Measurements from ENCODE around the gene UPF1.
A peak's percentile ranks its signal among the peaks of the same experiment; 100 is the strongest.

Gene UPF1

DNA sequence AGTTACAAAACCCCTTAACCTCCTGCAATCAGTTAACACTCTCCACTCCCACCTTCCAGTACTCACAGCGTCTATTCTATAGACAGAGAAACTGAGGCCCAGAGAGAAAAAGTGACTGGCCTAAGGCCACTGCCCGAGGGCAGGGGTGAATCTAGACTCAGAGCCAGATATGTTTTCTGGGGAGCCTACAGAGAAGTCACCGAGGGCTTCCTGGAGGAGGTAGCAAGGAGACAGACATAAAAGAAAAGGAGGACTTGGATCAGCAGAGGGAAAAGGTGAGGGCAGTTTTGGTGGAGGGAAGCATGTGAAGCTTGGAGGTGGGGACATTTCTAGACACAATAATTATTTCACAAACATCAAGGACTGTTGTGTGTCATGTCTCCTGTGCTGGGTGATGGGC, 39.1 kb upstream of the UPF1 start:
- DNase-seq: no peak
- Histone ChIP-seq H3K4me2 (ENCODE audit: low read length) (no peak overlapping the region), H3K79me1 (ENCODE audit: low read length) (no peaks in the 10 kb centered on the region), H3K27me3 (ENCODE audit: insufficient read depth, low read length, poor library complexity) (peaks cover 50% of the 10 kb centered on the region), H4K8ac (ENCODE audit: low read depth, low read length) (no peak overlapping the region), H3K27ac (ENCODE audit: low read depth, low read length) (no peak overlapping the region), H3K4me1 (ENCODE audit: control insufficient read depth, low read depth, low read length) (no peaks in the 10 kb centered on the region), H2BK120ac (ENCODE audit: low read depth, low read length) (no peak overlapping the region), H3K9ac (ENCODE audit: low read length) (no peak overlapping the region), H3K79me2 (ENCODE audit: control insufficient read depth, insufficient read depth, low read length) (no peaks in the 10 kb centered on the region), H4K5ac (ENCODE audit: low read length) (no peak overlapping the region), H3K36me3 (ENCODE audit: control insufficient read depth, insufficient read depth, low read length) (no peaks in the 10 kb centered on the region), H3K23ac (ENCODE audit: low read length) (no peak overlapping the region), H3K4me3 (ENCODE audit: low read length) (no peak overlapping the region), H3K56ac (ENCODE audit: low read length) (no peak overlapping the region), H2BK5ac (ENCODE audit: low read length) (no peak overlapping the region), H2BK15ac (replicated peaks; ENCODE audit: low read depth) (no peak overlapping the region), H3K18ac (ENCODE audit: low read length) (no peak overlapping the region), H2AK5ac (ENCODE audit: low read length) (no peak overlapping the region), H3K4ac (ENCODE audit: low read depth, low read length) (no peak overlapping the region)
- WGBS (ENCODE audit: extremely low coverage, insufficient coverage, low lambda C conversion rate): no CpG with 5 or more reads among the region's 3 CpGs

DNA sequence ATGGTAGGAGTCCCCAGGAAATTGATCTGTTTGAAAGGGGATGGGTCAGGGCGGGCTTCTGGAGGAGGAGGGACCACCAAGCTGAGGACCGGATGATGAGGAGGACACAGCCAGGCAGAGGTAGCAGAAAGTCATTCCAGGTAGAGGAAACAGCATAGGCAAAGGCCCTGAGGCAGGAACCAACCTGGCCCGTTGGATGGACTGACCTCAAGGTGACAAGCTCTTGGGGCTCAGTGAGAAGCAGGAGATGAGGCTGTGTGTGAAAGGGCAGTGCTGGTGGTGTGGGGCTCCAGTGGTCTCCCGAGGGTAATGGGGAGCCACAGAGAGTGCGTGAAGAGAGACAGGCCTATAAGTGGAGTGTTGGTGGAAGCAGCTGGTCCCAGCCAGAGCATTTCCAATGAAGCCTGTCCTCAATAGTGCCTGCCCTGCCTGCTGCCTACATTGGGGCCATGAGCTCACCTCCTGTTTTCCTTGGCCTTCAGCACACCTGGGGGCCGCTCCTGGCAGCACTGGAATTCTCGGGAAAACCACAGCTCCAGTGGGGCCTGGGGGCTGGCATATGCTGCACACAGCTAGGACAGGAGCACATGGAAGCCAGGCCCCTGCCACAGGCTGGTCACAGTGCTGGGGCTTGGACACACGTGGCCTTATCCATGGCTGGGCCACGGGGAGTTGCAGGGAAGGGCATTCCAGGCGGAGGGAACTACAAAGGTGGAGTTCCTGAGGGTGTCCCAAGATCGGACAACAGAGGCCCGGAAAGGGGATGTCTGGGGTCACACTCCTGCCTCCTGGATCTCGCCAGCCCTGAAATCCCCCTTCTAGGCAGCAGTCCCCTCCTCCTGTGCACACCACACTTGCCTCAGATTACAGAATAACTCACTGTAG, 38.4 kb upstream of the UPF1 start:
- H3K9ac ChIP-seq (ENCODE audit: low read length): no peak overlapping the region
- no peak overlapping the region for H2BK5ac ChIP-seq (ENCODE audit: low read length)
- DNase-seq: no peak
- no peak overlapping the region for H3K56ac ChIP-seq (ENCODE audit: low read length)
- H3K27me3 ChIP-seq (ENCODE audit: insufficient read depth, low read length, poor library complexity): peaks cover 46% of the 10 kb centered on the region
- no peak overlapping the region for H3K27ac ChIP-seq (ENCODE audit: low read depth, low read length)
- H3K79me1 ChIP-seq (ENCODE audit: low read length): no peaks in the 10 kb centered on the region
- H3K79me2 ChIP-seq (ENCODE audit: control insufficient read depth, insufficient read depth, low read length): no peaks in the 10 kb centered on the region
- no peaks in the 10 kb centered on the region for H3K36me3 ChIP-seq (ENCODE audit: control insufficient read depth, insufficient read depth, low read length)
- no peak overlapping the region for H2AK5ac ChIP-seq (ENCODE audit: low read length)
- H4K8ac ChIP-seq (ENCODE audit: low read depth, low read length): no peak overlapping the region
- no peak overlapping the region for H3K18ac ChIP-seq (ENCODE audit: low read length)
- H3K4me1 ChIP-seq (ENCODE audit: control insufficient read depth, low read depth, low read length): no peaks in the 10 kb centered on the region
- H3K23ac ChIP-seq (ENCODE audit: low read length): no peak overlapping the region
- no peak overlapping the region for H3K4me3 ChIP-seq (ENCODE audit: low read length)
- no peak overlapping the region for H3K4ac ChIP-seq (ENCODE audit: low read depth, low read length)
- H2BK120ac ChIP-seq (ENCODE audit: low read depth, low read length): no peak overlapping the region
- no CpG with 5 or more reads among the region's 13 CpGs for WGBS (ENCODE audit: extremely low coverage, insufficient coverage, low lambda C conversion rate)
- H3K4me2 ChIP-seq (ENCODE audit: low read length): no peak overlapping the region
- H2BK15ac ChIP-seq (replicated peaks; ENCODE audit: low read depth): no peak overlapping the region
- H4K5ac ChIP-seq (ENCODE audit: low read length): no peak overlapping the region

DNA sequence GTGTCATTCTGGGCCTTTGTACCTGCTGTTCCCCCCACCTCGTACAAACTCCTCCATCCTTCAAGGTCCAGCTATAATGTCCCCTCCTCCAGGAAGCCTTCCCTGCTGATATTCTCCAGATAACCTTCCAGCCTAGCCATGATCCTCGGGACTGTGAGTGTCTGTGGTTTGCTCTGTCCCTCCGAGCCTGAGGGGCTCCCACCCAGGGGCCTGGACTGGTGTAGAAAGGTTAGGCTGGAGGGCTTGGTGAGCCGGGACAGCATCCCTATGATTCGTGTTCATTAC, 37.8 kb upstream of the UPF1 start:
- Histone ChIP-seq H2BK5ac (ENCODE audit: low read length) (no peak overlapping the region), H3K79me1 (ENCODE audit: low read length) (no peaks in the 10 kb centered on the region), H3K4me3 (ENCODE audit: low read length) (no peak overlapping the region), H4K5ac (ENCODE audit: low read length) (no peak overlapping the region), H3K56ac (ENCODE audit: low read length) (no peak overlapping the region), H2AK5ac (ENCODE audit: low read length) (no peak overlapping the region), H3K23ac (ENCODE audit: low read length) (no peak overlapping the region), H3K9ac (ENCODE audit: low read length) (no peak overlapping the region), H4K8ac (ENCODE audit: low read depth, low read length) (no peak overlapping the region), H3K4me1 (ENCODE audit: control insufficient read depth, low read depth, low read length) (no peaks in the 10 kb centered on the region), H2BK120ac (ENCODE audit: low read depth, low read length) (no peak overlapping the region), H3K4ac (ENCODE audit: low read depth, low read length) (no peak overlapping the region), H3K27me3 (ENCODE audit: insufficient read depth, low read length, poor library complexity) (peaks cover 41% of the 10 kb centered on the region), H3K79me2 (ENCODE audit: control insufficient read depth, insufficient read depth, low read length) (no peaks in the 10 kb centered on the region), H2BK15ac (replicated peaks; ENCODE audit: low read depth) (no peak overlapping the region), H3K4me2 (ENCODE audit: low read length) (no peak overlapping the region), H3K27ac (ENCODE audit: low read depth, low read length) (no peak overlapping the region), H3K18ac (ENCODE audit: low read length) (no peak overlapping the region), H3K36me3 (ENCODE audit: control insufficient read depth, insufficient read depth, low read length) (no peaks in the 10 kb centered on the region)
- no CpG with 5 or more reads among the region's 5 CpGs for WGBS (ENCODE audit: extremely low coverage, insufficient coverage, low lambda C conversion rate)
- no peak for DNase-seq

DNA sequence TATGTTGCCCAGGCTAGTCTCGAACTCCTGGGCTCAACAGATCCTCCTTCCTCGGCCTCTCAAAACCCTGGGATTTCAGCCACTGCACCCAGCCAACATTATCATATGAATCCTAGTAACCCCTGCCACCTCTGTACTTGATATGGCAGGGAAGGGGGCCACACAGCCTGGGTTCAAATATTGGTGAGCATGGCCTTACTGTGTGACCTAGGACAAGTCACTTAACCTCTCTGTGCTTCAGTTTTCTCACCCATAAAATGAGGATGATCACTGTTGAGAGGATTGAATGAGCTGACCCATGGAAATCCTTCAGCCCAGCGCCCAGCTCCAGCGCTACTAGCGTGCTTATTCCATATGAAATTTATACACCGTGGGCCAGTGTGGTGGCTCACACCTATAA, 37.1 kb upstream of the UPF1 start:
- Histone ChIP-seq H3K79me1 (ENCODE audit: low read length) (no peaks in the 10 kb centered on the region), H3K4ac (ENCODE audit: low read depth, low read length) (no peak overlapping the region), H3K9ac (ENCODE audit: low read length) (no peak overlapping the region), H3K56ac (ENCODE audit: low read length) (no peak overlapping the region), H3K18ac (ENCODE audit: low read length) (no peak overlapping the region), H4K5ac (ENCODE audit: low read length) (no peak overlapping the region), H2BK15ac (replicated peaks; ENCODE audit: low read depth) (no peak overlapping the region), H4K8ac (ENCODE audit: low read depth, low read length) (no peak overlapping the region), H3K4me1 (ENCODE audit: control insufficient read depth, low read depth, low read length) (no peaks in the 10 kb centered on the region), H3K23ac (ENCODE audit: low read length) (no peak overlapping the region), H3K27ac (ENCODE audit: low read depth, low read length) (no peak overlapping the region), H3K79me2 (ENCODE audit: control insufficient read depth, insufficient read depth, low read length) (no peaks in the 10 kb centered on the region), H2BK120ac (ENCODE audit: low read depth, low read length) (no peak overlapping the region), H3K4me3 (ENCODE audit: low read length) (no peak overlapping the region), H3K27me3 (ENCODE audit: insufficient read depth, low read length, poor library complexity) (peaks cover 33% of the 10 kb centered on the region), H3K36me3 (ENCODE audit: control insufficient read depth, insufficient read depth, low read length) (no peaks in the 10 kb centered on the region), H2AK5ac (ENCODE audit: low read length) (no peak overlapping the region), H3K4me2 (ENCODE audit: low read length) (no peak overlapping the region), H2BK5ac (ENCODE audit: low read length) (no peak overlapping the region)
- no peak for DNase-seq
- no CpG with 5 or more reads among the region's 6 CpGs for WGBS (ENCODE audit: extremely low coverage, insufficient coverage, low lambda C conversion rate)

DNA sequence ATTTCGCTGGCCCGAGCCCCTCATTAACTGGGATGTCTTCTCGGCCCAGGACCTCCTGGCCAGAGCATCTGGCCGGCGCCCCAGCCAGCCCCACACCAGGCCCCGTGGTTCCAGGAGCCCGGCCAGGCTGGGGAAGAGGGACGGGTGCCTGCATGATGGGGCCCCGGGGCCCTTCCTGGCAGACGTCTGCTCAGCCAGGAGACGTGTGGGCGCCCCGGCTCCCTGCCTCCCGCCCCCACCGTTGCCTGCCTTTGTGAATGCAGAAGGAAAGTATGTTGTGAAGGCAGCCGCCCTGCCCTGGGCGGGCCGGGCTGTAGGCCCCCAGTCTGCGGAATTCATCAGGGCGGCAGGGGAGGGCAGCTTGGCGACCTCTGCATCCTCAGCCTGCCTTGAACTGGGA, 36.2 kb upstream of the UPF1 start:
- Histone ChIP-seq H3K27ac (ENCODE audit: low read depth, low read length) (no peak overlapping the region), H3K23ac (ENCODE audit: low read length) (no peak overlapping the region), H3K4me3 (ENCODE audit: low read length) (no peak overlapping the region), H3K9ac (ENCODE audit: low read length) (no peak overlapping the region), H3K4ac (ENCODE audit: low read depth, low read length) (no peak overlapping the region), H3K79me1 (ENCODE audit: low read length) (no peaks in the 10 kb centered on the region), H2BK5ac (ENCODE audit: low read length) (no peak overlapping the region), H3K18ac (ENCODE audit: low read length) (no peak overlapping the region), H2AK5ac (ENCODE audit: low read length) (no peak overlapping the region), H3K4me1 (ENCODE audit: control insufficient read depth, low read depth, low read length) (no peaks in the 10 kb centered on the region), H4K5ac (ENCODE audit: low read length) (no peak overlapping the region), H3K56ac (ENCODE audit: low read length) (no peak overlapping the region), H3K36me3 (ENCODE audit: control insufficient read depth, insufficient read depth, low read length) (no peaks in the 10 kb centered on the region), H3K27me3 (ENCODE audit: insufficient read depth, low read length, poor library complexity) (peaks cover 27% of the 10 kb centered on the region), H4K8ac (ENCODE audit: low read depth, low read length) (no peak overlapping the region), H3K79me2 (ENCODE audit: control insufficient read depth, insufficient read depth, low read length) (no peaks in the 10 kb centered on the region), H2BK15ac (replicated peaks; ENCODE audit: low read depth) (no peak overlapping the region), H2BK120ac (ENCODE audit: low read depth, low read length) (no peak overlapping the region), H3K4me2 (ENCODE audit: low read length) (no peak overlapping the region)
- peak; percentile 35 for DNase-seq
- WGBS (ENCODE audit: extremely low coverage, insufficient coverage, low lambda C conversion rate): no CpG with 5 or more reads among the region's 21 CpGs

DNA sequence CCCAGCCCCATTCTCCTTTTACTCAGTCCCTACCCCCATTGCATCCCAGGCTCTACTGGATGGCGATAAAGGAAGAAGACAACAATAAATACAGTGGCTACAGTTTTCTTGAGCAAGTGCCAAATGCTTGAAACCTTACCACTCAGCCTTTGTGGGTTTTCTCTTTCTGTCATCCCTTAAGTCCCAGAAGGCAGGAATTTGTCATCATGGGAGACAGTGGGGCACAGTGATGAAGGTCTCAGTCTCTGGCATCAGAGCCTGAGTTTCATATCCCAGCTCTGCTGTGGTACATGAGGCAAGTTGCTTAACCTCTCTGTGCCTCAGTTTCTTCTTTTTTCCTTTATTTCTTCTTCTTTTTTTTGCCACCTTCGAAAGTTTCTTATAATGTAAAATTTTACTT, 35.5 kb upstream of the UPF1 start:
- Histone ChIP-seq H4K5ac (ENCODE audit: low read length) (no peak overlapping the region), H3K36me3 (ENCODE audit: control insufficient read depth, insufficient read depth, low read length) (no peaks in the 10 kb centered on the region), H3K9ac (ENCODE audit: low read length) (no peak overlapping the region), H3K27ac (ENCODE audit: low read depth, low read length) (no peak overlapping the region), H3K79me2 (ENCODE audit: control insufficient read depth, insufficient read depth, low read length) (no peaks in the 10 kb centered on the region), H3K4ac (ENCODE audit: low read depth, low read length) (no peak overlapping the region), H3K4me2 (ENCODE audit: low read length) (no peak overlapping the region), H2BK5ac (ENCODE audit: low read length) (no peak overlapping the region), H3K18ac (ENCODE audit: low read length) (no peak overlapping the region), H2BK120ac (ENCODE audit: low read depth, low read length) (no peak overlapping the region), H3K56ac (ENCODE audit: low read length) (no peak overlapping the region), H4K8ac (ENCODE audit: low read depth, low read length) (no peak overlapping the region), H3K79me1 (ENCODE audit: low read length) (no peaks in the 10 kb centered on the region), H3K23ac (ENCODE audit: low read length) (no peak overlapping the region), H2AK5ac (ENCODE audit: low read length) (no peak overlapping the region), H2BK15ac (replicated peaks; ENCODE audit: low read depth) (no peak overlapping the region), H3K4me1 (ENCODE audit: control insufficient read depth, low read depth, low read length) (no peaks in the 10 kb centered on the region), H3K4me3 (ENCODE audit: low read length) (no peak overlapping the region), H3K27me3 (ENCODE audit: insufficient read depth, low read length, poor library complexity) (peaks cover 20% of the 10 kb centered on the region)
- WGBS (ENCODE audit: extremely low coverage, insufficient coverage, low lambda C conversion rate): no CpG with 5 or more reads among the region's 2 CpGs
- DNase-seq: no peak
